ENCODE data around the gene LGALS9B.
"Not testable (repeated sequence)": the region's sequence is repeated elsewhere in the genome, so short reads cannot be mapped to it uniquely, and the experiment has no call there.

The LGALS9B gene

DNA sequence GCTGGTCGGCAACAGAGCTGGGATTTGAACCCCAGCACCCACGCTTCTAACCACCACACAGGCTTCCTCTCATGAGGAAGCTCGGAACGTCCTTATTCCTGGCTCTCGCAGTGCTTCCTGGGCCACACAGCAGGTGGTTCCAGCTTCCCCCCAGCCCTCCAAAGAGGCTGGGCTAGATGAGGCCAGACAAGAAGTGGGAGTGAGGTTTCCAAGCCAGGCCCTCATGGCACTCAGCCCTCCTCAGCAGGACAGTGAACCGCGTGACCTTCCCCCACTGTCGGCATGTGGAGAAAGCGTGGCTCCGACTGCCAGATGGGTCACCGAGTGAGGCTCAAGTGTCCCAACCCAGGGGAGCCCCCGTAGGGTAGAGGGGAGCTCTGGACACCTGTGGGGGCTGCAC is 1.8 kb downstream of the LGALS9B start:
- H4K20me1 ChIP-seq (ENCODE audit: control insufficient read depth, insufficient read depth, low read depth, low read length); H3K4me2 ChIP-seq (ENCODE audit: low read length); H3F3A ChIP-seq (ENCODE audit: control insufficient read depth, insufficient read depth); H3K4me3 ChIP-seq (ENCODE audit: low read length); H3K4me1 ChIP-seq (ENCODE audit: control insufficient read depth, low read length); H3K27me3 ChIP-seq (ENCODE audit: control insufficient read depth, low read length); H3K9me2 ChIP-seq (replicated peaks; ENCODE audit: control insufficient read depth, low read length); H3K36me3 ChIP-seq (ENCODE audit: control insufficient read depth, low read length); H3K79me2 ChIP-seq (ENCODE audit: control insufficient read depth, low read length); H3K9me3 ChIP-seq (ENCODE audit: control insufficient read depth, insufficient read depth, low read length); H3K27ac ChIP-seq (ENCODE audit: low read depth, low read length): not testable (repeated sequence)

DNA sequence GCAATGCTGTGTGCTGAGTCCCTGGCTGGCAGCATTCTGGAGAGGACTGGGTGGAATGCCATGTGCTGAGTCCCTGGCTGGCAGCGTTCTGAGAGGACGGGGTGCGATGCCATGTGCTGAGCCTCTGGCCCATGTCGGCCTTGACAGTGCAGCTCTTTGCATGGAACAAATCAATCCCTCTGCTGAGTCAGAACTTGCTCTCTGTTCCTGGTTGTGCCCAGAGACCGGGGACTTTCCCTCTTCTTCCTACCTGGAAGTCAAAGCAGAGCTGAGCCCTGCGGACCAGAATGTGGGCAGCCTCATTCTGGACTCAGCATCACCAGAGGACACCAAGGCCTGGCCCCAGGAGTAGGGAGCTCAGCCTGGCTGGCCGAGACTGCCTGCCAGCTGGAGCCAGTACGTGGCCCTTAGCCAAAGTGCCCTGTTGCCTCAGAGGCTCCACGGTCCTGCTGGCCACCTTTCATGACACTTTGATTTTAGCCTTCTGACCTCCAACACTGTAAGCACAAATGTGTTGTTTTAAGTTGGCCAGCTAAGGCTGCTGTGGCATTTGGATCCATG is 2.4 kb downstream of the LGALS9B start:
- H4K20me1 ChIP-seq (ENCODE audit: control insufficient read depth, insufficient read depth, low read depth, low read length); H3F3A ChIP-seq (ENCODE audit: control insufficient read depth, insufficient read depth); H3K27ac ChIP-seq (ENCODE audit: low read depth, low read length); H3K4me1 ChIP-seq (ENCODE audit: control insufficient read depth, low read length); H3K79me2 ChIP-seq (ENCODE audit: control insufficient read depth, low read length); H3K4me3 ChIP-seq (ENCODE audit: low read length); H3K36me3 ChIP-seq (ENCODE audit: control insufficient read depth, low read length); H3K9me3 ChIP-seq (ENCODE audit: control insufficient read depth, insufficient read depth, low read length); H3K27me3 ChIP-seq (ENCODE audit: control insufficient read depth, low read length); H3K9me2 ChIP-seq (replicated peaks; ENCODE audit: control insufficient read depth, low read length); H3K4me2 ChIP-seq (ENCODE audit: low read length): not testable (repeated sequence)

DNA sequence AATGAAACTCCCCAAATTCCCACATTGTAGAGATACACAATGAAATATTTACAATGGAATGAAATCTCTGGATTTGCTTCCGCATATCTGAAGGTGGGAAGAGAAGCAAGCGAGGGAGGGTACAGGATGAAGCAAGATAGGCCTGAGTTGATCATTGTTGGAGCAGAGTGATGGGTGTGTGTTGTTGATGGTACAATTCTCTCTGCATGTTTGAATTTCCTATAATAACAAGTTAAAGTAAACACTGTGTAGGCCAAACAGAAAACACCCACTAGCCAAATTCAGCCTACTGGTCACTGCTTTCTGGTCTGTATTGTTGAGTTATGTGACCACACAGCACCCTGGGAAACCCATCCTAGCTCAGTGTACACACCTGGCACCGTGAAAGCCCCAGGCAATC is 5.2 kb downstream of the LGALS9B start:
- not testable (repeated sequence) for H3F3A ChIP-seq (ENCODE audit: control insufficient read depth, insufficient read depth); H3K27ac ChIP-seq (ENCODE audit: low read depth, low read length); H3K4me1 ChIP-seq (ENCODE audit: control insufficient read depth, low read length); H3K27me3 ChIP-seq (ENCODE audit: control insufficient read depth, low read length); H3K9me2 ChIP-seq (replicated peaks; ENCODE audit: control insufficient read depth, low read length); H3K36me3 ChIP-seq (ENCODE audit: control insufficient read depth, low read length); H3K4me2 ChIP-seq (ENCODE audit: low read length); H3K4me3 ChIP-seq (ENCODE audit: low read length); H4K20me1 ChIP-seq (ENCODE audit: control insufficient read depth, insufficient read depth, low read depth, low read length); H3K9me3 ChIP-seq (ENCODE audit: control insufficient read depth, insufficient read depth, low read length); H3K79me2 ChIP-seq (ENCODE audit: control insufficient read depth, low read length)

- not testable (repeated sequence) for H3F3A ChIP-seq (ENCODE audit: control insufficient read depth, insufficient read depth); H3K36me3 ChIP-seq (ENCODE audit: control insufficient read depth, low read length); H3K4me2 ChIP-seq (ENCODE audit: low read length); H3K27me3 ChIP-seq (ENCODE audit: control insufficient read depth, low read length); H3K9me3 ChIP-seq (ENCODE audit: control insufficient read depth, insufficient read depth, low read length); H3K4me3 ChIP-seq (ENCODE audit: low read length); H3K4me1 ChIP-seq (ENCODE audit: control insufficient read depth, low read length); H4K20me1 ChIP-seq (ENCODE audit: control insufficient read depth, insufficient read depth, low read depth, low read length); H3K79me2 ChIP-seq (ENCODE audit: control insufficient read depth, low read length); H3K9me2 ChIP-seq (replicated peaks; ENCODE audit: control insufficient read depth, low read length); H3K27ac ChIP-seq (ENCODE audit: low read depth, low read length)
Observed at GRCh38 chr17:20457848-20458381, 9.4 kb downstream of the LGALS9B start.

DNA sequence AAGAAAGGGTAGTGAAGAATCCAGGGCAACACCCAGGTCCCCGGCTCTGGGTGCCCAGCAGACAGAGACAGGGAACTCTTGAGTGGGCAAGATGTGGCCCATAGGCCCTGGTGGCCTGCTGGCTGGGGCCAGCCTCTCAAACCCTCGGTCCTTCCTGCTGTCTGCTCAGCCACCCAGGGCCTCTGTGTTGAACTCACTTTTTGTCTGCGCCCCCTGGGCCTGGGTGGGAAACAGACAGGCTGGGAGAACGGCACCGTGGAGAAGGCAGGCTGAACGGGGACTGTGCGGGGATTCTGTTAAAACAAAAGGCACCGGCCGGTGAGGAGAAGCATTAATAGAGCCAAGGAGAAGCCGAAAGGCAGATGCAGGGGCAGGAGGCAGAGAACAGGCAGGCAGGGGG is 12.2 kb downstream of the LGALS9B start:
- not testable (repeated sequence) for H3K4me3 ChIP-seq (ENCODE audit: low read length); H3K4me1 ChIP-seq (ENCODE audit: control insufficient read depth, low read length); H3K27me3 ChIP-seq (ENCODE audit: control insufficient read depth, low read length); H3K79me2 ChIP-seq (ENCODE audit: control insufficient read depth, low read length); H3K36me3 ChIP-seq (ENCODE audit: control insufficient read depth, low read length); H4K20me1 ChIP-seq (ENCODE audit: control insufficient read depth, insufficient read depth, low read depth, low read length); H3F3A ChIP-seq (ENCODE audit: control insufficient read depth, insufficient read depth); H3K4me2 ChIP-seq (ENCODE audit: low read length); H3K27ac ChIP-seq (ENCODE audit: low read depth, low read length); H3K9me3 ChIP-seq (ENCODE audit: control insufficient read depth, insufficient read depth, low read length); H3K9me2 ChIP-seq (replicated peaks; ENCODE audit: control insufficient read depth, low read length)

DNA sequence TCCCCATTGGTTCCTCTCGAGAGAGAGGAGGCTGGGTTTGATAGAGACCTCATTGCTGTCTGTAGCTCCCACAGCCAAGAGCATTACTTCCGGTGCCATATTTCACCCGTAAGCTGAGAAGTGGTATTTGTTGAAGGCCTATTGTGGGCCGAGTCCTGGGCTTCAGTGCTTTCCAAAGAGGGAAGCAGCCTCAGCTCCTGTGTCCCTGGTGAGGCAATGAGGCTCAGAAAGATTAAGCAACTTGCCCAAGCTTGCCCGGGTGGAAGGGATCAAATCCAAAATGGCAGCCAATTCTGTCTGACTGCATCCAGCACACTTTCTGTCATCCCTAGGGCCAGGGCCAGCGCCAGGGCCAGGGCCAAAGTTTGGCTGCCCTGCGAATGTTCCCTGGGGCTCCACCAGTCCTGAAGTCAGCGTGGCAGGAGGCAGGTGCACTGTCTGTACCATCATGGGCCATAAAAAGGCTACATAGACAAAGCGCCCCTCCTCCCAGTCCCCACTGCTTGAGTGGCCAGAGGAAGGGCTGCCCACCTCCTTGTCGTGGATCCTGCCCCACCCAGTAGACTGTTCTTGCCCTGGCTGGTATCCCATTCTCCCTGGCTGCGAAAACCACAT is 13.4 kb downstream of the LGALS9B start:
- not testable (repeated sequence) for H3K79me2 ChIP-seq (ENCODE audit: control insufficient read depth, low read length); H3K27ac ChIP-seq (ENCODE audit: low read depth, low read length); H3K4me2 ChIP-seq (ENCODE audit: low read length); H3K4me1 ChIP-seq (ENCODE audit: control insufficient read depth, low read length); H3K36me3 ChIP-seq (ENCODE audit: control insufficient read depth, low read length); H3K4me3 ChIP-seq (ENCODE audit: low read length); H3K9me3 ChIP-seq (ENCODE audit: control insufficient read depth, insufficient read depth, low read length); H3F3A ChIP-seq (ENCODE audit: control insufficient read depth, insufficient read depth); H3K27me3 ChIP-seq (ENCODE audit: control insufficient read depth, low read length); H3K9me2 ChIP-seq (replicated peaks; ENCODE audit: control insufficient read depth, low read length); H4K20me1 ChIP-seq (ENCODE audit: control insufficient read depth, insufficient read depth, low read depth, low read length)

DNA sequence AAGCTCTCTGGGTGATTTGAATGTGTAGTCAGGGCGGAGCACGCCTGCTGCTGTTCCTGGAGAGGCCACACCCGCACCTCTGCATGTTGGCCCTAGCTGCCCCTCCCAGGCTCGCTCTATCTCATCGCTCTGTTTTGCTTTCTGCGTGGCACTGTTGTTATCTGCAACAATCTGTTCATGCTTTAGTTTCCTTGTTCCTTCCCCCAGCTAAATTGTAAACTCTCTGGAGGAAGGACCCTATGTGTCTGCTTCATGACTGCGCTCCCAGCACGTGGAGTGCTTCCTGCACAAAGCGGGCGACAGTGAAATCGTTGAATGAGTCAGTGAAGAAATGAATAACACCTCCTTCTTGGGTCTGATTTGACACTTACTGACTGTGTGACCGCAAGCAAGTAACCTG is 16.5 kb downstream of the LGALS9B start:
- H3K36me3 ChIP-seq (ENCODE audit: control insufficient read depth, low read length); H4K20me1 ChIP-seq (ENCODE audit: control insufficient read depth, insufficient read depth, low read depth, low read length); H3K4me1 ChIP-seq (ENCODE audit: control insufficient read depth, low read length); H3K9me2 ChIP-seq (replicated peaks; ENCODE audit: control insufficient read depth, low read length); H3K4me2 ChIP-seq (ENCODE audit: low read length); H3K79me2 ChIP-seq (ENCODE audit: control insufficient read depth, low read length); H3F3A ChIP-seq (ENCODE audit: control insufficient read depth, insufficient read depth); H3K4me3 ChIP-seq (ENCODE audit: low read length); H3K9me3 ChIP-seq (ENCODE audit: control insufficient read depth, insufficient read depth, low read length); H3K27me3 ChIP-seq (ENCODE audit: control insufficient read depth, low read length); H3K27ac ChIP-seq (ENCODE audit: low read depth, low read length): not testable (repeated sequence)

- not testable (repeated sequence) for H3K4me2 ChIP-seq (ENCODE audit: low read length); H3K9me3 ChIP-seq (ENCODE audit: control insufficient read depth, insufficient read depth, low read length); H3K36me3 ChIP-seq (ENCODE audit: control insufficient read depth, low read length); H3K4me3 ChIP-seq (ENCODE audit: low read length); H3K4me1 ChIP-seq (ENCODE audit: control insufficient read depth, low read length); H3K79me2 ChIP-seq (ENCODE audit: control insufficient read depth, low read length); H4K20me1 ChIP-seq (ENCODE audit: control insufficient read depth, insufficient read depth, low read depth, low read length); H3K27me3 ChIP-seq (ENCODE audit: control insufficient read depth, low read length); H3F3A ChIP-seq (ENCODE audit: control insufficient read depth, insufficient read depth); H3K9me2 ChIP-seq (replicated peaks; ENCODE audit: control insufficient read depth, low read length); H3K27ac ChIP-seq (ENCODE audit: low read depth, low read length)
Observed at GRCh38 chr17:20447534-20448321, 19.6 kb downstream of the LGALS9B start.

Measured in DOHH2 (cell line).